HG03575 (cell line): ENCODE data around the gene OCIAD2.
"Not testable (repeated sequence)": the region's sequence is repeated elsewhere in the genome, so short reads cannot be mapped to it uniquely, and the experiment has no call there.

Experiments
- ATAC-seq: cut with Tn5 transposase; IDR thresholded peaks from one replicate; pipeline ENCODE4 v1.9.1; 2021; ENCODE audit not compliant: unreplicated experiment, insufficient number of reproducible peaks, low FRiP score; ENCODE audit errors: extremely low read depth

OCIAD2 gene

GRCh38 chr4:48906206-48907173 is at the start of gene OCIAD2:
Gene OCIAD2 (minus strand): TSS chr4:48906774. CDS start chr4:48904549, 2,225 bp downstream.
- peak; percentile 79 for ATAC-seq

GRCh38 chr4:48954314-48954713 is 47.7 kb upstream of the OCIAD2 start:
- no peak for ATAC-seq

- no peak for ATAC-seq
Observed at GRCh38 chr4:48949518-48950219, 43.1 kb upstream of the OCIAD2 start.

DNA sequence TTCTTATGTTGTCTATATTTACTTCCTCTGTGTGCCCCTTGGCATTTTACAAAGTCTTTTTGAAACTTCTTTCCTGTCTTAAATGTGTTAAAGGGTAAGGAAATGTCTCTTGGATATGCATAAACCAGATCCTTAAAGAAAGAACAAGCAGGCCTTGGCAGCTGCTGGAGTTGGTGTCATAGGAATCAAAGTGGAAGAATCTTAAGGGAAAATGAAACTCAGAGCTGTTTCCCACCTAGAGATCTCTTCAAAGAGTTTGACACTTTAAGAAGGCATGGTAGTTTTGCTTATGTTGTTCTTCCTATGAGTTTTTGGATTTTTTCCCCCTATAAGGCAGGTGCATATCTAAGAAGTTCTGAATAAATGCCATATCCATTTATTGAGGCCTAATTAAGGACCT is 42.5 kb upstream of the OCIAD2 start:
- no peak for ATAC-seq

DNA sequence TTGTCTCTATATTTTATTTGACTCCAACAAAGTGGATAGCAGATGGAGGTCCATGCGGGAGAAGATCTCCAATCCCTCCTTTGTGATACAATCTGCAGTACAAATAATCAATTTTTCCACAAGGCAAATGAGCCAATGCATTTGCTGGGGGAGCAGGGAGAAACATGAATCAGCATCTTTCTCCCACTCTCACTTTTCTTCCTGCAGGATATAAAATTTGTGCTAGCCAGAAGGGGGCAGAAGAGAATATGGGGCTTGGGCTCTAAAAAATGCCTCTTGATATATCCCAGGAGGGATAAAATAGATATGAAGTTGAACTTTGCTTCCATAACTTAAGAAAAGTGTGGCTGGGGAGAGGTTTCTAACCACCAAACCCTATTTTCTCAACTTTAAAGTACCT is 41.2 kb upstream of the OCIAD2 start:
- ATAC-seq, result no peak

DNA sequence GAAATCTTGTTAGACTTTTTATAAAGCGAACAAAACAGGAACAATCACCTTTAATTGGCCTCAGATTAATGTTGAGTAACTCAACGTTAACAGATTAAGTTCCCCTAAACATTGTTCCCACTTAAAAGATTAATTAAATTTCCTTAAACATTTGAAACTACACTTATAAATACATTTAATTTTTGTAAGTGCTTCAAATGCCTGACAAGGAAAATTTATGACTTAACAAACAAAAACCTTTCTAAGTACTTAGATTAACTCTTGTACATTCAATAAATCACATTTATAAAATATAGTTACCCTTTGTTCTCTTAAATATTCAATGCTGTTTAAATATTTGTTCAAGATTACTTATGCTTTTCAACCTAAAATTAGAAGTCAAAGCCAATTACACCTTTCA is 39.4 kb upstream of the OCIAD2 start:
- ATAC-seq, result no peak

- no peak for ATAC-seq
Observed at GRCh38 chr4:48944756-48945241, 38.2 kb upstream of the OCIAD2 start.

DNA sequence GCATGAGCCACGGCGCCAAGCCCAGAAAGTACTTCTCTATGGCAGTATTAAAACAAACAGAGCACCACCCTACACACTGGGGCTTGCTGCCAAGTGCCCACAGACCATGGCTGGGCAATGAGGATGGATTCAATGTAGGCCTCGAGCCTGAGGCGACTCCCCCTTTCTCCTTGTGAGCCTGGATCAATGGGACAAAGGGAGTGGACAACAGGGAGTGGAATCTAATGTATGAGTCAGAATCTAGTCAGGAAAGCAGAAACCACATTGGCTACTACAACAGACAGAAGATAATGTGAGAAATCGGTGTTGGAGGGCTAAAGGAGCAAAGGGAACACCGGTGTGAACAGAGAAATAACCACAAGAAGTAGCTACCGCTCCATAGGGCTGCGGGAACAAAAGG is 37.7 kb upstream of the OCIAD2 start:
- no peak for ATAC-seq

- ATAC-seq, result no peak
Observed at GRCh38 chr4:48943387-48943786, 36.8 kb upstream of the OCIAD2 start.

DNA sequence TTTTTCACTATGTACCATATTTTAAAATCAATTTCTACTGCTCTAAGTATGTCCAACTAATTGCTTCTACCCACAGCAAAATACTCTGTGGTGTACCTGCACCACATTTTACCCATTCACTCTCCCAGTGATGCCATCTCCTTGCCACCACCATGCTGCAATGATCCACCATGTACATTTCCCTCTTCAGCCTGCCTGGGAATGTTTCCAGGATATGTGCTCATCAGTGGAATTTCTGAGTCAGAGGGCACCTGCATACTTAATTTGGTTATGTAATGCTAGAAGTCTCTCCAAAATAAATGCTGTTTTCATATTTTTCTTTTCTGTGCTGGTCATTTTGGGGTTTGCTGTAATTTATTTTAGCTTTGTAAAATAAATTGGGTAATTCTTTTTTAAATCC is 33.2 kb upstream of the OCIAD2 start:
- no peak for ATAC-seq

GRCh38 chr4:48938831-48939230 is 32.3 kb upstream of the OCIAD2 start:
- no peak for ATAC-seq

- no peak for ATAC-seq
Observed at GRCh38 chr4:48937033-48937432, 30.5 kb upstream of the OCIAD2 start.

DNA sequence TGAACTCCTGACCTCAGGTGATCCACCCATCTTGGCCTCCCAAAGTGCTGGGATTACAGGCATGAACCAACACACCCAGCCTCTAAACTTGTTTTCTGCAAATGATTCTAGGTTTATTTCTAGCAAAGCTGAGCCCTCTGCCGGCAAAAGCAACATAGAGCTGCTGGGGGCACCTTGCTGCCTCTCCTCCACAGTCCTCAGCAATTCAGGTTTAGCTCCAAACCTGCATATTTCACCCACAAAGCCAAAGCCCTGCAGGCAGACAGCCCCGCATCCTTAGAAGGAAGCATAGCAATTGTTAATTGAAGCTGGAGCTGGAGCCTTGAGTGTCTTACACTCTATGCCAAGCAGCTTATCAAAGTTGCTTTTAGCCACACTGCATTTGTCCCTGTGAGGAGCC is 24.9 kb upstream of the OCIAD2 start:
- ATAC-seq, result no peak

DNA sequence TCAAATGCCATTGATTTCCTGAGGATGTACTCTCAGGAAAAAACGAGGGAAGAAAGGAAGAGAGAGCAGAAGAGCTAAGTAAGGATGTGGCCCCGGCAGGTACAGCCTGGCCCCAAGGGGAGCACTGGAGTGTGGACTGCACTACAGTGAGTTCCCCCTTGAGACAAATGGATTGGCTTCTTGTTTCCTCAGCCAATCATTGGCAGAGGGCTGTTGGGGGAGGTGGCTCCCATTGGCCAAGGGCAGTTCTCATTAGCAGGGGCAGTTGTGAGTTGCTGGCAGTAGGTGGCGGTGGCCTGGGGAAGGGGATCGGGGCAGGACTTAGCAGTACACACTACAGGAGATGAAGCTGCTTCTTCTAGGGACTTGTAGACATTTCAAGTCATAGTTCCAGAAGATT is 24.1 kb upstream of the OCIAD2 start:
- no peak for ATAC-seq

DNA sequence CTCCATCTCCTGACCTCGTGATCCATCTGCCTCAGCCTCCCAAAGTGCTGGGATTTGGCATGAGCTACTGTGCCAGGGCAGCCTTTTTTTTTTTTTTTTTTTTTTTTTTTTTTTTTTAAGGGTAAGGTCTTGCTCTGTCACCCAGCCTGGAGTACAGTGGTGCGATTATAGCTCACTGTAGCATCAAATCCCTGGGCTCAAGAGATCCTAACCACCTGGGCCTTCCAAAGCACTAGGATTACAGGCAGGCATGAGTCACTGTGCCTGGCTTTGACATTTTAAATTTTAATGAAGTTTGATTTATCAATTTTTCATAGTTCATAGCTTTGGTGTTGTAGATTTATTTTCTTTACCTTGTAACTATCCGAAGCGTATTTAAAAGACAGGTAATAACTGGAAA is 17.8 kb upstream of the OCIAD2 start:
- ATAC-seq, result no peak

DNA sequence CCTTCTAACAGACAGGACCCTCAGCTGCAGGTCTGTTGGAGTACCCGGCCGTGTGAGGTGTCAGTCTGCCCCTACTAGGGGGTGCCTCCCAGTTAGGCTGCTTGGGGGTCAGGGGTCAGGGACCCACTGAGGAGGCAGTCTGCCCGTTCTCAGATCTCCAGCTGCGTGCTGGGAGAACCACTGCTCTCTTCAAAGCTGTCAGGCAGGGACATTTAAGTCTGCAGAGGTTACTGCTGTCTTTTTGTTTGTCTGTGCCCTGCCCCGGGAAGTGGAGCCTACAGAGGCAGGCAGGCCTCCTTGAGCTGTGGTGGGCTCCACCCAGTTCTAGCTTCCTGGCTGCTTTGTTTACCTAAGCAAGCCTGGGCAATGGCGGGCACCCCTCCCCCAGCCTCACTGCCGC is 16.5 kb upstream of the OCIAD2 start:
- not testable (repeated sequence) for ATAC-seq

- no peak for ATAC-seq
Observed at GRCh38 chr4:48914311-48914710, 7.7 kb upstream of the OCIAD2 start.

DNA sequence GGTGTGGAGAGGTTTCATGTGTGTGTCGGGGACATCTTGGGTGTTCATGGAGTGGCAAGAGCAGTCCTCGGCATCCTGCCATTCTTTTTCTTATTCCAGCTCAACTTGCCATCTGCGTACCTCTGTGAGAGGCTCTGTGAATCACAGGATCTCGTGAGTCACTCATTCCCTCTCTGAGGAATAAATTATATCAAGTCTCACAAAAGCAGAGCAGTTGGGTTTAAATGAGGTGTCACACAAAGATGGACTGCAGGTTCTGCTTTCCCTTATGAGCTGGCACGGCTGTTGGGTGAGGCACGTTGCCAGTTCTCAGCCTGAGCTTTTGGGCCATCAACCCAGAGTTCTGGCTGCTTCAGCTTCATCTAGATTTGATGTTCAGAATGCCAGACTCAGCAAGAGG is 6.8 kb upstream of the OCIAD2 start:
- no peak for ATAC-seq

GRCh38 chr4:48912349-48912748 is 5.8 kb upstream of the OCIAD2 start:
- no peak for ATAC-seq

DNA sequence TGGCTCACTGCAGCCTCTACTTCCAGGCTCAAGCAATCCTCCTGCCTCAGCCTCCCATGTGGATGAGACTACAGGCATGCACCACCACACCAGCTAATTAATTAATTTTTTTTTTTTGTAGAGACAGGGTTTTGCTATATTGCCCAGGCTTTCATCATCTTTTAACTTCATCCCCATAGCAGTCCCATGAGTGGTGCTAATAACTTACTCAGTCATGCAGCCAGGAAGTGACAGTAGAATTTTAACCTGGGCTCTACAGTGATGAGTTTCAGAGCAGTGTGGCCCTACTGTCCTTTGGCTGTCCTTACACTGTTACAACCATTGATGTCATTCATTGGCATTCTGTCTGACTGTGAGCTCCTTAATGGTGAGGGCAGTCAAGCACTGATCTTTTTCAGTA is 3.9 kb upstream of the OCIAD2 start:
- ATAC-seq, result no peak
